Ramos (cell line): ENCODE measurements around the gene TSPY10.
"Not testable (repeated sequence)": the region's sequence is repeated elsewhere in the genome, so short reads cannot be mapped to it uniquely, and the experiment has no call there.

Experiments used
- in situ Hi-C: fragments of 300-500 bp; cut with MboI; formaldehyde crosslinking; loops from one replicate; pipeline ENCODE4 v1.14.3; 2022; ENCODE audit warnings: low sequenced_read_pairs; ENCODE audit not compliant: unreplicated experiment

TSPY10 gene

GRCh38 chrY:9527580-9527979 is at the start of gene TSPY10:
Gene TSPY10, plus strand, starts transcription at chrY:9527880. Its CDS starts 46 bp downstream, at chrY:9527926.
- in situ Hi-C loops = not testable (repeated sequence)

GRCh38 chrY:9486967-9487366 is 40.7 kb upstream of the TSPY10 start, which contains the start of gene TSPY9:
Gene TSPY9, plus strand, starts transcription at chrY:9487267. Its CDS starts 46 bp downstream, at chrY:9487313.
- in situ Hi-C loops = not testable (repeated sequence)

GRCh38 chrY:9504396-9504795 is 23.3 kb upstream of the TSPY10 start:
- in situ Hi-C loops = not testable (repeated sequence)

- in situ Hi-C loops = not testable (repeated sequence)
Measured at GRCh38 chrY:9516287-9516686, 11.4 kb upstream of the TSPY10 start.
